ENCODE measurements around the gene TNS1. TPM values are rescaled to one million over a fixed set of nuclear protein-coding genes. Genes with fewer than 3 reads are reported as not detected.

The TNS1 gene
- total RNA-seq, 1 experiment from 2014 or later: 0.49 TPM

GRCh38 chr2:217902379-217903141 is 100.2 kb downstream of the TNS1 start:
- ATAC-seq: no peak
- TF ChIP-seq CTCF (IDR thresholded peaks at IDR 0.05) (no peak), TCF7L2 (IDR thresholded peaks at IDR 0.05; ENCODE audit: low read depth, low read length) (no peak)
- H3K4me1 ChIP-seq (ENCODE audit: control insufficient read depth, insufficient read depth, low read length): no peaks in the 10 kb centered on the region
- CTCF ChIA-PET: interaction anchor here (0.5 kb wide), 1 partner anchor 152 kb away, joined by 7 read pairs; no protein-coding TSS in a partner anchor
- in situ Hi-C loops (cut with HindIII; ENCODE audit: low pct_unique_long_range_greater_than_20kb, low sequenced_read_pairs) (no loop called here), intact Hi-C loops (cut with micrococcal nuclease; ENCODE audit: unreplicated experiment) (no loop called here)
- no peaks in the 10 kb centered on the region for H3K36me3 ChIP-seq (ENCODE audit: control insufficient read depth, insufficient read depth, low read length)
- peaks cover 2% of the 10 kb centered on the region; the same call in 1 of the 2 replicates for H3K27me3 ChIP-seq (ENCODE audit: control insufficient read depth, insufficient read depth, low read length)
- no peak overlapping the region for H3K4me3 ChIP-seq (ENCODE audit: low read depth in 2 of 2, low read length in 2 of 2)
- H3K9me3 ChIP-seq (ENCODE audit: control insufficient read depth, insufficient read depth, low read depth, low read length): no peaks in the 10 kb centered on the region
- H3K27ac ChIP-seq (ENCODE audit: low read length): no peak overlapping the region
- no TSS peak for BruUV-seq (replicated peaks)
- POLR2A ChIA-PET: no interaction called here
- DNase-seq (ENCODE audit: low read depth, low spot score): no peak

GRCh38 chr2:217901835-217902378 is 100.9 kb downstream of the TNS1 start:
- Histone ChIP-seq H3K36me3 (ENCODE audit: control insufficient read depth, insufficient read depth, low read length) (no peaks in the 10 kb centered on the region), H3K4me1 (ENCODE audit: control insufficient read depth, insufficient read depth, low read length) (no peaks in the 10 kb centered on the region), H3K27ac (ENCODE audit: low read length) (no peak overlapping the region), H3K4me3 (ENCODE audit: low read depth in 2 of 2, low read length in 2 of 2) (no peak overlapping the region), H3K9me3 (ENCODE audit: control insufficient read depth, insufficient read depth, low read depth, low read length) (no peaks in the 10 kb centered on the region), H3K27me3 (ENCODE audit: control insufficient read depth, insufficient read depth, low read length) (peaks cover 2% of the 10 kb centered on the region; the same call in 1 of the 2 replicates)
- no peak for TF ChIP-seq TCF7L2 (IDR thresholded peaks at IDR 0.05; ENCODE audit: low read depth, low read length)
- no peak for TF ChIP-seq SIN3A (IDR thresholded peaks at IDR 0.05; ENCODE audit: borderline replicate concordance, insufficient read depth, low read depth, low read length)
- no peak for TF ChIP-seq CTCF (IDR thresholded peaks at IDR 0.05)
- TF ChIP-seq POLR2AphosphoS5 (IDR thresholded peaks at IDR 0.05; ENCODE audit: low read depth, low read length): no peak
- TF ChIP-seq REST (IDR thresholded peaks at IDR 0.05; ENCODE audit: insufficient read depth in 1 of 2, low read depth in 2 of 2, low read length in 1 of 2): no peak
- intact Hi-C loops (cut with micrococcal nuclease; ENCODE audit: unreplicated experiment) (no loop called here), in situ Hi-C loops (cut with HindIII; ENCODE audit: low pct_unique_long_range_greater_than_20kb, low sequenced_read_pairs) (no loop called here)
- no TSS peak for BruUV-seq (replicated peaks)
- DNase-seq (ENCODE audit: low read depth, low spot score) (no peak), ATAC-seq (no peak)
- ChIA-PET CTCF (no interaction called here), POLR2A (no interaction called here)

Data from Panc1 (cell line).